Measurements from ENCODE around the gene KRT17.
"Not testable (repeated sequence)": the region's sequence is repeated elsewhere in the genome, so short reads cannot be mapped to it uniquely, and the experiment has no call there.

The KRT17 gene

DNA sequence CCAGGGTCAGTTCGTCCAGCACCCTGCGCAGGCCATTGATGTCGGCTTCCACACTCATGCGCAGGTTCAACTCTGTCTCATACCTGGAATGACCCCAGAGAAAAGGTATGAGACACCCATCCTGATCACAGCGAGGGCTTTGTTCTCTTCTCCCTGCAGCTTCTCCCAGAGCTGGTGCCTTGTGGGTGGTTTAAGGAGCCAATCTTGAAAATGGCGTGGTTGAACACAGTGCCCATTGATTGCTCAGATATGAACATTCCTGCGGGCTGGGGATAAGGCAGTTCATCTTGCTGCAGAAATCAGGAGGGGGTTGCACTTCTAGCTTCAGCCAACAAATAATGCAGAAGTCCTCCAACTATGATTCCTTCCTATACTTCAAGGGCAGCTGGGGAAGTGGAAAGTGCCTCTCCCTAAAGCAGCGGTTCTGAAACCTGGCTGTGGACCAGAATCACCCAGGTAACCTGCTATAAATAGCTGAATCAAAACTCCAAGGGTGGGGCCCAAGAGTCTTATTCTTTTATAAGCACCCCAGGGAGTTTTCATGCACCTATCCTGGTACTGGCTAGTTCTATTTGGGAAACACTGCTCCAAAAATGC is 39.9 kb downstream of the KRT17 start:
- H3K9me3 Mint-ChIP-seq; H3K27ac Mint-ChIP-seq; H3K4me1 Mint-ChIP-seq (ENCODE audit: low read depth); H3K4me3 Mint-ChIP-seq; H3K36me3 Mint-ChIP-seq (ENCODE audit: low read depth): not testable (repeated sequence)
- peaks cover 14% of the 10 kb centered on the region for H3K27me3 Mint-ChIP-seq (ENCODE audit: low read depth)

DNA sequence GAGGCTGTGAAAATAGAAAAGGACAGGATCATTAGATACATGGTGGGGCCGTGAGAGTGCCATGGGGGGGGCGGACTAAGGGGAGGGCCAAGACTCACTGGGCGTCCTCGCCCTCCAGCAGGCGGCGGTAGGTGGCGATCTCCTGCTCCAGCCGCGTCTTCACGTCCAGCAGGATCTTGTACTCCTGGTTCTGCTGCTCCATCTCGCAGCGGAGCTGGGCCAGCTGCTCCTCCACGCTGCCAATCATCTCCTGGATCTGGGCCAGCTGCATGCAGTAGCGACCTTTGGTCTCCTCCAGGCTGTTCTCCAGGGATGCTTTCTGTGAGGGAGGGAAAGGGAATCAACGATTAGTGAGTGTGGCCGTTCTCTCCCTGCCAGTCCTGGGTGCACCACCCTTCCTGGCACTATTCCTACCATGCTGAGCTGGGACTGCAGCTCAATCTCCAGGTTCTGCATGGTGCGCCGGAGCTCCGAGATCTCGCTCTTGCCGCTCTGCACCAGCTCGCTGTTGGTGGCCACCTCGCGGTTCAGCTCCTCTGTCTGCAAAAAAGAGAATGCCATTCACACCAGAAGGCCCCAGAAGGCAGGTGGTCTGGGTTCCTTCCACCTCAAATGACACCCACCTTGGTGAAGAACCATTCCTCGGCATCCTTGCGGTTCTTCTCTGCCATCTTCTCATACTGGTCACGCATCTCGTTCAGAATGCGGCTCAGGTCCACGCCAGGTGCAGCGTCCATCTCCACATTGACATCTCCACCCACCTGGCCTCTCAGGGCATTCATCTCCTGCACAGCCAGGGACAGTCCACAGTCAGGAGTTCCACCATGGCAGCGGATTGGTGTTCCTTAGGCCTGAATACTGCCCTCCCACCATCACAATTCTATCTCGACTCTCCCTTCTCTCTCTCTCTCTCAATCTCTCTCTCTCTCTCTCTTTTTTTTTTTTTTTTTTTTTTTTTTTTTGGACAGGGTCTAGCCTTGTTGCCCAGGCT is 40.9 kb downstream of the KRT17 start:
- no peaks in the 10 kb centered on the region for H3K9me3 Mint-ChIP-seq
- H3K27me3 Mint-ChIP-seq (ENCODE audit: low read depth) = peaks cover 14% of the 10 kb centered on the region
- no peaks in the 10 kb centered on the region for H3K36me3 Mint-ChIP-seq (ENCODE audit: low read depth)
- no peak overlapping the region for H3K27ac Mint-ChIP-seq
- H3K4me3 Mint-ChIP-seq = no peak overlapping the region
- peaks cover 6% of the 10 kb centered on the region for H3K4me1 Mint-ChIP-seq (ENCODE audit: low read depth)

GRCh38 chr17:41582061-41582968 is 42.1 kb downstream of the KRT17 start:
- H3K36me3 Mint-ChIP-seq (ENCODE audit: low read depth); H3K27ac Mint-ChIP-seq; H3K9me3 Mint-ChIP-seq; H3K4me1 Mint-ChIP-seq (ENCODE audit: low read depth); H3K4me3 Mint-ChIP-seq: not testable (repeated sequence)
- peaks cover 16% of the 10 kb centered on the region for H3K27me3 Mint-ChIP-seq (ENCODE audit: low read depth)

- Mint-ChIP-seq H3K9me3 (no peaks in the 10 kb centered on the region), H3K4me3 (no peak overlapping the region), H3K36me3 (ENCODE audit: low read depth) (no peaks in the 10 kb centered on the region), H3K27me3 (ENCODE audit: low read depth) (peaks cover 20% of the 10 kb centered on the region), H3K4me1 (ENCODE audit: low read depth) (peaks cover 6% of the 10 kb centered on the region), H3K27ac (no peak overlapping the region)
These were observed 42.9 kb downstream of the KRT17 start for GRCh38 chr17:41581366-41582060.

DNA sequence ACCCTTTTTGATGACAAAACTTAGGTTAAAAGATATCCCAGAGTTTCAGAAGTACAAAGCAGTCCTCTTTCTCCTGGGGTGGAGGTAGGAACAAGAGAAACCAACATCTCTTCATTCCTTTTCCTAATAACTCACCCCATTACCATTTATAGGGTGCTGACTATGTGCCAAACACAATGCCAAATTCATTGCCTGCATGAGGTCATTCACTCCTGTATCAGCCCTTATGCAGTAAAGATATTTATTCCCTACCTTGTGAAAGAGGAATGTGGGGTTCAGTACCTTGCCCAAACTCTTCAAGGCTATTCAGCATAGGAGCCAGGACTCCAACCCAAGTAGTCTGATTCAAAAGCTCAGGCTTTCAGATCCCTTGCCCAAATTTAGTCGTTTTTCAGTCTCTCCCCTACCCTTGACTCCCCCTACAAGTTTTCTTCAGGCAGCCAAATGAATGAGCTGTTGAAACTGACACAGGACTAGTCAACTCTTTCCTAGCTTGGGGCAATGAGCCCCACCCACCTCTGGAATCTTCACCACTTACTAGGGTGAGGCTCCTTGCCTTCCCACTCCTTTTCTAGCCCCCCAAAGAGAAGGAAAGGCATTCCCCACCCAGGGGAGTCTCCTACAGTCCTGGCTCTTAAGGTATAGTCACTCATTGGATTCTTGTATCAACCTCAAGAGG is 43.5 kb downstream of the KRT17 start:
- Mint-ChIP-seq H3K9me3 (no peaks in the 10 kb centered on the region), H3K27me3 (ENCODE audit: low read depth) (peaks cover 20% of the 10 kb centered on the region), H3K4me3 (no peak overlapping the region), H3K36me3 (ENCODE audit: low read depth) (no peaks in the 10 kb centered on the region), H3K4me1 (ENCODE audit: low read depth) (peaks cover 6% of the 10 kb centered on the region), H3K27ac (no peak overlapping the region)

DNA sequence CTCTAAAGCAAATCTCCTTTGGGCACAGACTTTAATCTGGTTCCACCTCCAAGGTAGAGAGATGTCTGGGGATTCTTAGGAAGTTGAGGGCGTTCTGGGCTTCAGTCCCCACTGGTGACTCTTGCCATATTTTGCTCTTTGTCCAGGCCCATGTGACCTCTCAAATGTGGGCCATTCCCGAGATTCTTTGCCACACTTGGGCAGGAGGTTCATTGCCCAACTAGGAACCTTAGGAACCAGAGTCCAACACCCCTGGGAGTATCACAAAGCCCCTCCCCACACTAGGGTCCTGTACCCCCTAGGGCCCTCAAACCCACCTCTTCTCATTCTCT is 44.2 kb downstream of the KRT17 start:
- Mint-ChIP-seq H3K27me3 (ENCODE audit: low read depth) (peaks cover 20% of the 10 kb centered on the region), H3K4me1 (ENCODE audit: low read depth) (peaks cover 6% of the 10 kb centered on the region), H3K36me3 (ENCODE audit: low read depth) (no peaks in the 10 kb centered on the region), H3K4me3 (no peak overlapping the region), H3K27ac (no peak overlapping the region), H3K9me3 (no peaks in the 10 kb centered on the region)

GRCh38 chr17:41579484-41580243 is 44.7 kb downstream of the KRT17 start:
- Mint-ChIP-seq H3K27ac (no peak overlapping the region), H3K27me3 (ENCODE audit: low read depth) (peaks cover 20% of the 10 kb centered on the region), H3K9me3 (no peaks in the 10 kb centered on the region), H3K36me3 (ENCODE audit: low read depth) (no peaks in the 10 kb centered on the region), H3K4me1 (ENCODE audit: low read depth) (peaks cover 6% of the 10 kb centered on the region), H3K4me3 (no peak overlapping the region)

- Mint-ChIP-seq H3K27me3 (ENCODE audit: low read depth) (peaks cover 20% of the 10 kb centered on the region), H3K36me3 (ENCODE audit: low read depth) (no peaks in the 10 kb centered on the region), H3K9me3 (no peaks in the 10 kb centered on the region), H3K4me1 (ENCODE audit: low read depth) (peaks cover 6% of the 10 kb centered on the region), H3K4me3 (no peak overlapping the region), H3K27ac (no peak overlapping the region)
These were observed 45.4 kb downstream of the KRT17 start for GRCh38 chr17:41578971-41579370.

GRCh38 chr17:41578538-41578937 is 45.8 kb downstream of the KRT17 start:
- H3K4me3 Mint-ChIP-seq = no peak overlapping the region
- no peaks in the 10 kb centered on the region for H3K9me3 Mint-ChIP-seq
- H3K4me1 Mint-ChIP-seq (ENCODE audit: low read depth) = peaks cover 6% of the 10 kb centered on the region
- H3K27ac Mint-ChIP-seq = no peak overlapping the region
- peaks cover 21% of the 10 kb centered on the region for H3K27me3 Mint-ChIP-seq (ENCODE audit: low read depth)
- H3K36me3 Mint-ChIP-seq (ENCODE audit: low read depth) = no peaks in the 10 kb centered on the region

GRCh38 chr17:41576740-41577139 is 47.6 kb downstream of the KRT17 start:
- not testable (repeated sequence) for H3K9me3 Mint-ChIP-seq; H3K4me1 Mint-ChIP-seq (ENCODE audit: low read depth); H3K4me3 Mint-ChIP-seq; H3K27ac Mint-ChIP-seq; H3K36me3 Mint-ChIP-seq (ENCODE audit: low read depth)
- H3K27me3 Mint-ChIP-seq (ENCODE audit: low read depth) = peaks cover 26% of the 10 kb centered on the region

DNA sequence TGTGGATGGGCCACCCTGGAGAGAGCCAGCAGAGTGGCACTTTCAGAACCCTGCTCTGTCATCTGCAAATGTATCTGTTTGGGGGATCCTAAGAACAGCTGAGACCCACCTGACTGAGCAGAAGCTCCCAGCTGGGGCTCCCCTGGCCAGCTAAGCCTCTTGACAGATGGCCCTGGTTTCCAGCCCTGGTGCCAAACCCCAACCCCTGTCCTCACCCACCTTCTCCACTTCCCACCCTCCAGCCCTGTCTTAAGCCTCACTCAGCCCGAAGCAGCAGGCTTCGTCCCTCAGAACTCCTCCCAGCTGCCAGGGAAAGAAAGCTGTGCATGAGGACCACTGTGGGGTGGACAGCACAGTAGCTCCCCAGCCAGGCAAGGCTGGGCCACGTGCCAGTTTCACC is 49.0 kb downstream of the KRT17 start:
- Mint-ChIP-seq H3K9me3 (no peaks in the 10 kb centered on the region), H3K27ac (no peak overlapping the region), H3K27me3 (ENCODE audit: low read depth) (peaks cover 15% of the 10 kb centered on the region), H3K4me3 (no peak overlapping the region), H3K4me1 (ENCODE audit: low read depth) (peaks cover 6% of the 10 kb centered on the region), H3K36me3 (ENCODE audit: low read depth) (no peaks in the 10 kb centered on the region)

DNA sequence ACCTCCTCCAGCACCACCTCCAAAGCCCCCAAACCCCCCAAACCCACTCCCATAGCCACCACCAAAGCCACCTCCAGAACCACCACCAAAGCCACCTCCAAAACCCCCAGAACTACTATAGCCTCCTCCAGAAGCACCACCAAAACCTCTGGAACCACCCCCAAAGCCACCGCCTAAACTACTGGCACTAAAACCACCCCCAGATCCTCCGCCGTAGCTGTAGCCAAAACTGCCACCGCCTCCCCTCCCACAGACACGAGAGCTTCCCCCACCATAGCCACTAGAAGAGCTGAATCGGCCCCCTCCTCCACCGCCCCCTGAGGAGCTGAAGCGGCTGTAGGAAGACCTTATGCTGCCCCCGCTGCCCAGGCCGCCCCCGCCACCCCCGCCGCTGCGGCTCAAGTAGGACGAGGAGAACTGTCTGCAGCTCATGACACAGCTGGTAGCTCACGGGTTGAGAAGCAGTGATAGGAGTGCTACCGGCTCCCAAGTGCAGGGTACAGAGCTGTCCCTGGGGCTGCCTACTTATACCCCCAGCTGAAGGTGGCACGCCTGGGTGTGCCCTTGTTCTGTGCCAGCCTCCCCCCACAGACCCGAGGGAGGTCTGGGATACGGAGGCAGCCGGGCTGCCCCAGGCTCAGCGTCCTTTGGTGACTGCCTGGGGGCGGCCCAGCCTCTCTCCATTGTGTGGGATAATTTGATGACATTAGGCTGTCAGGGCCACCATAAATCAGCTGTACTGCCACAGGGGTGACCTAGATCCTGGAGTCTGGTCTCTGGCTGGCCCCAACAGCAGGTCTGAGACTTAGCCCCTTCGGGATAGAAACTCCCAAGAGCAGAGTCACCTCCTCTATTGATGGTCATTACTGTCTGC is 52.6 kb downstream of the KRT17 start, which contains the start of gene KRT9:
Gene KRT9, minus strand, starts transcription at position 499 of the 874 bp plus-strand sequence. Its CDS starts 67 bp downstream, at position 432.
- peaks cover 2% of the 10 kb centered on the region for H3K36me3 Mint-ChIP-seq (ENCODE audit: low read depth)
- H3K4me1 Mint-ChIP-seq (ENCODE audit: low read depth) = peaks cover 5% of the 10 kb centered on the region
- no peak within 1 kb of the TSS for H3K27ac Mint-ChIP-seq
- no peak within 1 kb of the TSS for H3K4me3 Mint-ChIP-seq
- H3K9me3 Mint-ChIP-seq = peaks cover 9% of the 10 kb centered on the region
- H3K27me3 Mint-ChIP-seq (ENCODE audit: low read depth) = peaks cover 22% of the 10 kb centered on the region
